NCI-H1930 (cell line): ENCODE data around the gene STAG1.

Experiments
- DNase-seq, 2 experiments: peaks; one replicate each; lab custom pipeline; 2025; lab: John Stamatoyannopoulos, UW

The STAG1 gene

DNA sequence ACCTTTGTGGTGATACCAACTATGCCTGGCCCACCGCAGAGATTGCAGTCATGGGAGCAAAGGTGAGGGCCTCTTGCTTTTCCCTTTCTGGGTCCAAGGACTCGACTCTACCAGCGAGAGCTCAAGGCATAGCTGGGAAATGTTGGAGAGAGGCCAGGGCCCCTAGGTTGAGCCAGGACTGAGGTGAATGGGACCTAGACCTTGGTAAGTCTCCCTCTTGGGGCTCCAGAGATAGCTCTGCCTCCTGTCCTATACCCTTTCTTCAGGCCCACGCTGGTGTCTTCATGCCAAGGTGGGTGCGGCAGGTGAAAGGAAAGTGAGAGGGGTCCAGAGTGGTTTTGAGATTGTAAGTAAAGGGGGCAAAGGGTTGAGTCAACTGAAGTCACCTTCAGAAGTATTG is 424.5 kb downstream of the STAG1 start:
- DNase-seq, result no peak

DNA sequence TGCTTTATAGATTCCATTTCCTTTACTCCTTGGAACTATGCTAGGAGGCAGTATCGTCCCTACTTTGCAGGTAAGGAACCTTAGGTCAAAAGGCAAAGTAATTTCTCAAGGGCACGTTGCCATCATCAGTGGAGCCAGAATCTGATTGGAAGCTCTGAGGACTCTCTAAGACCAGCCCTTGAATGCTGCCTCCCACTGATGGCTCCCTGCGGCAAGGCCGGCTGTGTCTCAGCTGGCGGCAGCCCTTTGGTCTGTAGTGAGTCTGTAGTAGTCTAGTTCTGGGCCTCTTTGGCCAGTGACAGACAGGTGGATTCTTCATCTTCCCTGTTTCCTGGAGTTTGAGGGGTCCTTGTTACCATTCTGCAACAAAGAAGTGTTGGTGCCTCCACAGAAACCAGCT is 425.9 kb downstream of the STAG1 start:
- no peak for DNase-seq

DNA sequence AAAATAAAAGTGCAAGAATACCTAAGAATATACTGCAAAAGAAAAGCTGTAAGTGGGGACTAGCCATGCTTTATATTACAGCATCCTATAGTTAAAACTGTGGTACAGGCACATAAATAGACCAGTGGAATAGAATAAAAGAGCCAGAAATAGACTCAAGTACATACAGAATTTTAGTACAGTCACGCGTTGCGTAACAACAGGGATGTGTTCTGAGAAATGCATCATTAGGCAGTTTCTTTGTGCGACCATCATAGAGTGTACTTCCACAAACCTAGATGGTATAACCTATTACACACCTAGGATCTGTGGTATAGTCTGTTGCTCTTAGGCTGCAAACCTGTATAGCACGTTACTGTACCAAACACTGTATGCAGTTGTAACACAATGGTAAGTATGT is 440.2 kb downstream of the STAG1 start:
- DNase-seq, result no peak

DNA sequence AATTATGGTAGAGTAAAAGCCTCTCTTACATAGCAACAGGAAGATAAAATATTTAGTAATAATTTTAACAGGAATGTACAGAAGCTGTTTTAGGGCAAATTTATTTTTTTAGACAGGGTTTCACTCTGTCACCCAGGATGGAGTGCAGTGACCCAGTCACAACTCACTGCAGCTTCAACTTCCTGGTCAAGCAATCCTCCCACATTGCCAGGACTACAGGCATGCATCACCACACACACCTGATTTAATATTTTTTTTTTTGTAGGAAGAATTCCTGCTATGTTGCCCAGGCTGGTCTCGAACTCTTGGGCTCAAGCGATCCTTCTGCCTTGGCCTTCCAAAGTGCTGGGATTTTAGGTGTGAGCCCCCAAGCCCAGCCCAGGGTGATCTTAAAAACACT is 440.9 kb downstream of the STAG1 start:
- no peak for DNase-seq

DNA sequence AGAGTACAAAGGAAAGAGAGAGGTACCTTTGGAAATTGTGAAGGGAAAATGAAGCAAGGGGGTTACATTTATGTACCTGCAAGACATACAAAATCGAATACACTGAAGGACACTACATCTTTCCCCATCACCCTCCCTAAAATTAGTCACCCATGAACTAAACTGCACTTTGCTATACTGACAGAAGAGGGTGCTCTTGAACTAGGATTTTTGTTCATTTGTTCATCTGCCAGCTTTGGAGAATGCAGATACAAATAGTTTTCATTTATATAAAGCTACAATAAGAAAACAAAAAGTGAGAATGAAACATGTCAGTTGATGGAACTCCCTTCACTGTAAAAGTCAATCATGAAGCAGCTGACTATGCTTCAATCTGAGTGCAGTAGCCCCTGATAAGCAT is 446.3 kb downstream of the STAG1 start:
- DNase-seq, result no peak

DNA sequence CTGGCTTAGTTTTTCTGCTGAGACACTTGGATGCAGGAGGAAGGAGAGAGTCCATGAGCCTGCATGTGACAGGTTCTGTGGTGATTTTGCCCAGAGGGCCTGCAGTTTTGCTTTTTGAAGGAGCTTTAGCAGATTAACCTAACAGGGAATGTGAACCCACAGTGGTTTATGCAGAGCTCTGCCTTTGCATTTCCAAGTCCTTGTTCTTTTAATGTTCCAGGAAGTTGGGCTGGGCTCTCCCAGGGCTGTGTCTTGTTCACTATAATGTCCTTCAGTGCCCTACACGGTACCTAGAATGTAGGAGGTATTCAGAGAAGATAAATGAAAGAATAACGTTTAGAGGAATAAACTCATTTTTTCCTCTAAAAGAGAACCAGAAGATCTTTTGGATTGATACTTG is 451.7 kb downstream of the STAG1 start:
- DNase-seq, result no peak

DNA sequence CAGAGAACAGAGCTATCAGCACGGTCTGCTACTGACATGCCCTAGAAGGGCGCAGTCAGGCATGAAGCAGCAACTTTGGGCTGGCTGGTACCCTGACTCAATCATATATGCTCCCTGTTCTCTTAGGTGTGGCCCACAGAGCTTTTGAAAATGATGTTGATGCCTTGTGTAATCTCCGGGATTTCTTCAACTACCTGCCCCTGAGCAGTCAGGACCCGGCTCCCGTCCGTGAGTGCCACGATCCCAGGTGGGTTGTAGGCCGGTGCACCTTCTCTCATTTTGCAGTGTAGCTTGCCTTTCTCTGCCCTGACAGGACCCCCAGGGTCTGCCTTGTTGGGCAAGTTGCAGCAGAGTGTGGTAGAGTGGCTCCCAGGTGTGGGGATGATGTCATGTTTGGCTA is 454.4 kb downstream of the STAG1 start:
- no peak for DNase-seq

DNA sequence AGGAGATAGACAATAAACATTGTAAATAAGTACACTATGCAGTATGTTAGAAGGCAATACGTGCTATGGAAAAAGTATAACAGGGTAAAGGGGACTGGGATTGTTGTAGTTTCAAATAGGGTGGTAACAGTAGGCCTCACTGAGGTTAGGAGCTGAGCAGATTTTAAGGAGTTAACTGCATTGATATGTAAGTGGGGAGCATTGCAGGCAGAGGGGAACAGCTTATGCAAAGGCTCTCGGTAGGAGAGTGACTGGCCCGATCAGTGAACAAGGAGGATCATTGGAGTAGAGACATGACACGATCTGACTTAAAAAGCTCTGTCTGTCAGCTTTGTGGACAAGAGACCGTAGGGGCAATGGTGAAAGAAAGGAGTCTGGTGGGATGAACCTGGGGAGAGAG is 455.2 kb downstream of the STAG1 start:
- DNase-seq, result no peak

DNA sequence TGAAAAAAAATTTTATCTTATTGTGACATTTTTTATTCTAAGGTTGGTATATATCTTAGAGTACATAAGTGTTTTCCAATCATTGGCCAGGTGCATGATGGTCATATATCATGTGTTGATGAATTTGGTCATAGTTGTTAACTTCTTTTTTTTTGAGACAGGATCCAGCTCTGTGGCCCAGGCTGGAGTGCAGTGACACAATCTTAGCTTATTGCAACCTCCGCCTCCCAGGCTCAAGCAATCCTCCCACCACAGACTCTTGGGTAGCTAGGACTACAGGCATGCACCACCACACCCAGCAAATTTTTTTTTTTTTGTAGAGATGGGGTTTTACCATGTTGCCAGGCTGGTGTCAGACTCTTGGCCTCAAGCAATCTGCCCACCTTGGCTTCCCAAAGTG is 458.0 kb downstream of the STAG1 start:
- no peak for DNase-seq

DNA sequence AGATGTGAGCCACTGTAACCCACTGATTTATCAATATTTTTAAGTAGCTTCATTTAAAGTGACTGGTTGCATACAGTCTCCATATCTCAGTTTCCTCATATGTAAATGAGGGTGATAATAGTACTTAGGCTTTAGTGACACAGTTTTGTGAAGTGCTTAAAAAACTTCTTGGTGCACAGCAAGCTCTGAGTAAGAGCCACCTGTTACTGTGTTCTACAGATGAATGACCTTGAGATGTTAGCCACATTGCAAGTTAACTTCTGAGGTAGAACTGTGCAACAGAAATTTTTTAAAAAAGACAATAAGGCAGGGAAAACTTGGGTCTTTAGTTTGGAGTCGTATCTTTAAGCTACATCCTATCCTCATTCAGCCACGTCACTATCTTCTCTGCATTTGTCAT is 458.9 kb downstream of the STAG1 start:
- no peak for DNase-seq

DNA sequence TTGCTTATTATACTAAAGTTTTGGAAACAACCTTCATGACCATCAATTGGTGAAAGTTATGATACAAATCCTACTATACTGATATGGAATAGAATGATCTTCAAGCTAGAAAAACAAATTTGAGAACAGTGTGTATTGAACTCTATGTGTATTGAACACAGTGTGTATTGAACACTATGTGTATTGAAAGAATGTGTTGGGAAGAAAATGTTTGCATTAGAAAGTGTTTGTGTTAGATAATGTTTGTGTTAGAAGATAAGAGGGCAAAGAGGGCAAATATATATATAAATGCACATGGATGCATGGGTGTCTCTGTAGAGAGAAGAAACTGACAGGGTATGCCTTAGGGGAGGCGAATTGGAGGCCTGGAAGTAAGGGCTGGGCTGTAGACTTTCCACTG is 459.7 kb downstream of the STAG1 start:
- DNase-seq, result no peak

DNA sequence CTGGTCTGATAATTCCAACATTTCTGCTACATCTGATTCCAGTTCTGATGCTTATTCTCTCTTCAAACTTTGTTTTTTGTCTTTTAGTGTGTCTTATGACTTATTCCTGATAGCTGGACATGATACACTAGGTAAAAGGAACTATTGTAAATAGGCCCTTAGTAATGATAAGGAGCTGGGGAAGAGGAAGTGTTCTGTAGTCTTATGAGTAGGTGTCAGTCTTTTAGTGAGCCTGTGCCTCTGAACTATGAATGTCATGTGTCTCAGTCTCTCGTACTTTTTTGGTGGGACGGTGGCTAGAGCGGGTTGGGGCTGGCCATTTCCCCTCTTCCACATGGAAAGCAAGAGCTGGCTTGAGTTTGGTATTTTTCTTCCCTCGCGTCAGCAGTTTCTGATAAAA is 460.9 kb downstream of the STAG1 start:
- no peak for DNase-seq
